GM19452 (cell line): ENCODE results near the gene UQCRQ.
"Not testable (repeated sequence)": the region's sequence is repeated elsewhere in the genome, so short reads cannot be mapped to it uniquely, and the experiment has no call there.

Experiments
- ATAC-seq: cut with Tn5 transposase; IDR thresholded peaks from one replicate; pipeline ENCODE4 v1.9.1; 2021; ENCODE audit not compliant: unreplicated experiment

Gene UQCRQ

GRCh38 chr5:132832612-132833011 lies 33.8 kb upstream of the UQCRQ start:
- ATAC-seq = no peak

GRCh38 chr5:132834057-132834456 lies 32.4 kb upstream of the UQCRQ start:
- no peak for ATAC-seq

- no peak for ATAC-seq
Measured at GRCh38 chr5:132836852-132837251, 29.6 kb upstream of the UQCRQ start.

GRCh38 chr5:132837868-132838267 lies 28.6 kb upstream of the UQCRQ start:
- no peak for ATAC-seq

GRCh38 chr5:132838516-132839282 lies 27.7 kb upstream of the UQCRQ start:
- ATAC-seq = no peak

- no peak for ATAC-seq
Measured at GRCh38 chr5:132839426-132840301, 26.8 kb upstream of the UQCRQ start.

- ATAC-seq = no peak
Measured at GRCh38 chr5:132840313-132840712, 26.1 kb upstream of the UQCRQ start.

GRCh38 chr5:132840896-132841295 lies 25.5 kb upstream of the UQCRQ start:
- no peak for ATAC-seq

- no peak for ATAC-seq
Measured at GRCh38 chr5:132841305-132841704, 25.1 kb upstream of the UQCRQ start.

GRCh38 chr5:132848270-132848669 lies 18.2 kb upstream of the UQCRQ start:
- ATAC-seq = no peak

GRCh38 chr5:132849347-132849746 lies 17.1 kb upstream of the UQCRQ start:
- ATAC-seq = no peak

GRCh38 chr5:132850066-132850465 lies 16.4 kb upstream of the UQCRQ start:
- no peak for ATAC-seq

- ATAC-seq = no peak
Measured at GRCh38 chr5:132853323-132853722, 13.1 kb upstream of the UQCRQ start.

- ATAC-seq = no peak
Measured at GRCh38 chr5:132853790-132854189, 12.7 kb upstream of the UQCRQ start.

GRCh38 chr5:132854301-132854700 lies 12.1 kb upstream of the UQCRQ start:
- no peak for ATAC-seq

- not testable (repeated sequence) for ATAC-seq
Measured at GRCh38 chr5:132854992-132855391, 11.4 kb upstream of the UQCRQ start.

GRCh38 chr5:132856011-132856410 lies 10.4 kb upstream of the UQCRQ start:
- ATAC-seq = no peak

- no peak for ATAC-seq
Measured at GRCh38 chr5:132859889-132860437, 6.5 kb upstream of the UQCRQ start.

- no peak for ATAC-seq
Measured at GRCh38 chr5:132860742-132861141, 5.7 kb upstream of the UQCRQ start.

GRCh38 chr5:132865668-132866341 lies 637 bp upstream of the UQCRQ start:
- ATAC-seq = peak; percentile 14

GRCh38 chr5:132867046-132867451 lies 607 bp downstream of the UQCRQ start:
- peak; percentile 13 for ATAC-seq
